Loucy (cell line): ENCODE data around the gene MATCAP1.

Experiments
- H2AFZ ChIP-seq: fragments of 200-600 bp; sonication (generic); 2 replicates; pipeline ENCODE4 v1.6.0; 2016; ENCODE audit warnings: antibody characterized with exemption, mild to moderate bottlenecking, low read length, moderate library complexity
- H3F3A ChIP-seq: fragments of 200-600 bp; 2 replicates; pipeline ENCODE4 v1.6.0; 2016; ENCODE audit warnings: antibody characterized with exemption, low read depth, mild to moderate bottlenecking
- H3K27me3 ChIP-seq: fragments of 200-600 bp; sonication (generic); 2 replicates; pipeline ENCODE4 v1.6.1; 2014; ENCODE audit warnings: low read length, mild to moderate bottlenecking; ENCODE audit not compliant: insufficient read depth, poor library complexity, severe bottlenecking
- H3K36me3 ChIP-seq: fragments of 200-600 bp; sonication (generic); 2 replicates; pipeline ENCODE4 v1.6.1; 2016; ENCODE audit warnings: low read length; ENCODE audit not compliant: insufficient read depth
- H3K4me1 ChIP-seq: fragments of 200-600 bp; sonication (generic); 2 replicates; pipeline ENCODE4 v1.5.1; 2014; ENCODE audit warnings: low read length, mild to moderate bottlenecking; ENCODE audit not compliant: insufficient read depth, poor library complexity, severe bottlenecking
- H3K4me2 ChIP-seq: fragments of 200-600 bp; sonication (generic); 2 replicates; pipeline ENCODE4 v1.6.0; 2014; ENCODE audit warnings: antibody characterized with exemption, low read length, low read depth, mild to moderate bottlenecking; ENCODE audit not compliant: poor library complexity, severe bottlenecking
- H3K4me3 ChIP-seq: fragments of 200-600 bp; sonication (generic); 2 replicates; pipeline ENCODE4 v1.5.1; 2014; ENCODE audit warnings: low read length, mild to moderate bottlenecking, mixed read lengths; ENCODE audit not compliant: poor library complexity, severe bottlenecking
- H3K79me2 ChIP-seq: fragments of 200-600 bp; sonication (generic); 2 replicates; pipeline ENCODE4 v1.6.1; 2014; ENCODE audit warnings: low read length; ENCODE audit not compliant: insufficient read depth
- H3K9ac ChIP-seq: fragments of 200-600 bp; sonication (generic); 2 replicates; pipeline ENCODE4 v1.6.0; 2014; ENCODE audit warnings: mild to moderate bottlenecking, low read depth, low read length, moderate library complexity; ENCODE audit not compliant: poor library complexity, severe bottlenecking
- H3K9me2 ChIP-seq: fragments of 200-600 bp; sonication (generic); replicated peaks from 2 replicates; pipeline ENCODE4 v1.6.1; 2016; ENCODE audit warnings: low read depth, low read length, mixed read lengths
- H3K9me3 ChIP-seq: fragments of 200-600 bp; sonication (generic); 2 replicates; pipeline ENCODE4 v1.6.1; 2014; ENCODE audit warnings: mild to moderate bottlenecking, antibody characterized with exemption, low read length, low read depth; ENCODE audit not compliant: insufficient read depth
- H4K20me1 ChIP-seq: fragments of 200-600 bp; sonication (generic); 2 replicates; pipeline ENCODE4 v1.6.0; 2014; ENCODE audit warnings: antibody characterized with exemption, low read length, mild to moderate bottlenecking; ENCODE audit not compliant: insufficient read depth, poor library complexity, severe bottlenecking
- CTCF ChIP-seq: fragments of 200-600 bp; sonication (generic); conservative IDR thresholded peaks from 2 replicates; pipeline ENCODE4 v1.5.1; 2014; ENCODE audit warnings: mild to moderate bottlenecking, antibody characterized with exemption, low read length
- EZH2phosphoT487 ChIP-seq: fragments of 200-600 bp; IDR thresholded peaks from 2 replicates; pipeline ENCODE4 v1.6.1; 2018; ENCODE audit warnings: antibody characterized with exemption, mild to moderate bottlenecking, moderate library complexity, borderline replicate concordance

Gene MATCAP1

GRCh38 chr16:67200491-67200890 is 16.7 kb upstream of the MATCAP1 start:
- H3K4me2 ChIP-seq = no peak overlapping the region
- no peak overlapping the region for H3K9ac ChIP-seq
- no peaks in the 10 kb centered on the region for H3K9me3 ChIP-seq
- H4K20me1 ChIP-seq = peaks cover 8% of the 10 kb centered on the region
- H3K79me2 ChIP-seq = peaks cover 15% of the 10 kb centered on the region
- H2AFZ ChIP-seq = no peak overlapping the region
- no peaks in the 10 kb centered on the region for H3K9me2 ChIP-seq
- no peaks in the 10 kb centered on the region for H3F3A ChIP-seq
- no peak for TF ChIP-seq CTCF
- H3K4me3 ChIP-seq = no peak overlapping the region
- H3K4me1 ChIP-seq = peaks cover 5% of the 10 kb centered on the region
- no peaks in the 10 kb centered on the region for H3K27me3 ChIP-seq
- H3K36me3 ChIP-seq = peaks cover 64% of the 10 kb centered on the region; the same call in 1 of the 2 replicates

- Histone ChIP-seq H4K20me1 (peaks cover 8% of the 10 kb centered on the region), H3K27me3 (no peaks in the 10 kb centered on the region), H2AFZ (no peak overlapping the region), H3K9ac (no peak overlapping the region), H3K4me1 (peaks cover 5% of the 10 kb centered on the region), H3K9me3 (no peaks in the 10 kb centered on the region), H3K9me2 (no peaks in the 10 kb centered on the region), H3K36me3 (peaks cover 71% of the 10 kb centered on the region; the same call in 1 of the 2 replicates), H3F3A (no peaks in the 10 kb centered on the region), H3K79me2 (peaks cover 22% of the 10 kb centered on the region), H3K4me3 (no peak overlapping the region), H3K4me2 (no peak overlapping the region)
- TF ChIP-seq EZH2phosphoT487 (no peak), CTCF (no peak)
These were observed 16.0 kb upstream of the MATCAP1 start for GRCh38 chr16:67199808-67200198.

GRCh38 chr16:67199011-67199807 is 15.4 kb upstream of the MATCAP1 start, which contains the start of gene ELMO3:
TSS of gene ELMO3 (plus strand) at chr16:67199131. CDS start at chr16:67199327, 196 bp downstream.
- H3K4me1 ChIP-seq = peaks cover 6% of the 10 kb centered on the region
- H2AFZ ChIP-seq = no peak within 1 kb of the TSS
- peaks cover 74% of the 10 kb centered on the region; the same call in 1 of the 2 replicates for H3K36me3 ChIP-seq
- H3F3A ChIP-seq = no peaks in the 10 kb centered on the region
- no peaks in the 10 kb centered on the region for H3K9me2 ChIP-seq
- H3K4me3 ChIP-seq = no peak within 1 kb of the TSS
- no peak within 1 kb of the TSS for H3K4me2 ChIP-seq
- TF ChIP-seq EZH2phosphoT487 = no peak
- no peak for TF ChIP-seq CTCF
- peaks cover 27% of the 10 kb centered on the region for H3K79me2 ChIP-seq
- peaks cover 10% of the 10 kb centered on the region for H4K20me1 ChIP-seq
- H3K9ac ChIP-seq = no peak within 1 kb of the TSS
- no peaks in the 10 kb centered on the region for H3K9me3 ChIP-seq
- no peaks in the 10 kb centered on the region for H3K27me3 ChIP-seq
